Activated B cell treated with CpG ODN at 0.5 μM for 24 hours (primary cell): ENCODE results near the gene MAP4K2. TPM values are rescaled to one million over a fixed set of nuclear protein-coding genes. Genes with fewer than 3 reads are reported as not detected.
A peak's percentile ranks its signal among the peaks of the same experiment; 100 is the strongest.
"Not testable (repeated sequence)": the region's sequence is repeated elsewhere in the genome, so short reads cannot be mapped to it uniquely, and the experiment has no call there.

Source experiments
- ATAC-seq: fragments of 200-7000 bp; cut with Tn5 transposase; one replicate; pipeline ENCODE4 v1.10.0; 2021; ENCODE audit warnings: low read depth, mild to moderate bottlenecking, moderate library complexity
- CTCF ChIA-PET: fragments of 350-600 bp; sonication (Branson Sonifier 250); formaldehyde crosslinking; loops from one replicate; lab custom pipeline; 2021; ENCODE audit warnings: antibody characterized with exemption; lab: Charles Lee
- POLR2A ChIA-PET: fragments of 350-600 bp; sonication (Branson Sonifier 250); formaldehyde crosslinking; loops from one replicate; lab custom pipeline; 2021; ENCODE audit warnings: antibody characterized with exemption; lab: Charles Lee
- DNase-seq: peaks from one replicate; pipeline ENCODE4 v3.0.0; 2022
- H3K27ac Mint-ChIP-seq: one replicate; pipeline ENCODE4 v1.8.0; 2020; ENCODE audit warnings: mixed read lengths
- H3K27me3 Mint-ChIP-seq: one replicate; pipeline ENCODE4 v1.8.0; 2021; ENCODE audit warnings: mixed read lengths
- H3K36me3 Mint-ChIP-seq: one replicate; pipeline ENCODE4 v1.8.0; 2021; ENCODE audit warnings: low read depth, mixed read lengths
- H3K4me1 Mint-ChIP-seq: one replicate; pipeline ENCODE4 v1.8.0; 2021; ENCODE audit warnings: mixed read lengths
- H3K4me3 Mint-ChIP-seq: one replicate; pipeline ENCODE4 v1.8.0; 2020; ENCODE audit warnings: mild to moderate bottlenecking, mixed read lengths
- H3K9me3 Mint-ChIP-seq: one replicate; pipeline ENCODE4 v1.8.0; 2020; ENCODE audit warnings: mixed read lengths
- intact Hi-C: fragments of 100-400 bp; cut with micrococcal nuclease; formaldehyde crosslinking; loops from one replicate; pipeline ENCODE4 v1.15.1; 2024
- total RNA-seq: library from RNA; stranded (reverse); gene quantifications from 2 replicates; pipeline ENCODE4 v1.2.3, GENCODE V29; 2022
- TF ChIP-seq, protein P1 (sequence below): fragments of 200-600 bp; IDR thresholded peaks from one replicate; pipeline ENCODE4 v1.8.0; 2022; ENCODE audit warnings: antibody characterized with exemption, mild to moderate bottlenecking

The MAP4K2 gene
- total RNA-seq, 1 donor from 2014 or later: 73.6 TPM

GRCh38 chr11:64848826-64849597 lies 46.0 kb upstream of the MAP4K2 start:
- ChIA-PET POLR2A (interaction anchor here (0.6 to 27.6 kb wide), 22 partner anchors 8 to 273 kb away, joined by 3 to 1194 read pairs (median 6); partner anchors contain the start of genes ARL2, BATF2, EHD1 and FAU), CTCF (interaction anchor here (0.6 to 12.6 kb wide), 18 partner anchors 15 to 481 kb away, joined by 3 to 310 read pairs (median 6); partner anchors contain the start of genes ARL2, BATF2, CAPN1 and EHD1)
- peak; percentile 62 for DNase-seq
- peaks cover 75% of the 10 kb centered on the region for H3K4me1 Mint-ChIP-seq
- peak overlapping the region; percentile 74 for H3K4me3 Mint-ChIP-seq
- peaks cover 20% of the 10 kb centered on the region for H3K36me3 Mint-ChIP-seq
- peak overlapping the region; percentile 93 for H3K27ac Mint-ChIP-seq
- peak; percentile 21 for ATAC-seq
- intact Hi-C loops: loop anchor here (10.0 kb wide), 2 partner anchors 336 to 416 kb away; partner anchors contain the start of genes CAPN1 and POLA2
- no peaks in the 10 kb centered on the region for H3K9me3 Mint-ChIP-seq
- TF ChIP-seq, protein P1, sequence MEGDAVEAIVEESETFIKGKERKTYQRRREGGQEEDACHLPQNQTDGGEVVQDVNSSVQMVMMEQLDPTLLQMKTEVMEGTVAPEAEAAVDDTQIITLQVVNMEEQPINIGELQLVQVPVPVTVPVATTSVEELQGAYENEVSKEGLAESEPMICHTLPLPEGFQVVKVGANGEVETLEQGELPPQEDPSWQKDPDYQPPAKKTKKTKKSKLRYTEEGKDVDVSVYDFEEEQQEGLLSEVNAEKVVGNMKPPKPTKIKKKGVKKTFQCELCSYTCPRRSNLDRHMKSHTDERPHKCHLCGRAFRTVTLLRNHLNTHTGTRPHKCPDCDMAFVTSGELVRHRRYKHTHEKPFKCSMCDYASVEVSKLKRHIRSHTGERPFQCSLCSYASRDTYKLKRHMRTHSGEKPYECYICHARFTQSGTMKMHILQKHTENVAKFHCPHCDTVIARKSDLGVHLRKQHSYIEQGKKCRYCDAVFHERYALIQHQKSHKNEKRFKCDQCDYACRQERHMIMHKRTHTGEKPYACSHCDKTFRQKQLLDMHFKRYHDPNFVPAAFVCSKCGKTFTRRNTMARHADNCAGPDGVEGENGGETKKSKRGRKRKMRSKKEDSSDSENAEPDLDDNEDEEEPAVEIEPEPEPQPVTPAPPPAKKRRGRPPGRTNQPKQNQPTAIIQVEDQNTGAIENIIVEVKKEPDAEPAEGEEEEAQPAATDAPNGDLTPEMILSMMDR: no peak
- H3K27me3 Mint-ChIP-seq: no peaks in the 10 kb centered on the region

- TF ChIP-seq, protein P1: no peak
- peaks cover 13% of the 10 kb centered on the region for H3K36me3 Mint-ChIP-seq
- peak overlapping the region; percentile 93 for H3K27ac Mint-ChIP-seq
- ATAC-seq (no peak), DNase-seq (no peak)
- no peaks in the 10 kb centered on the region for H3K27me3 Mint-ChIP-seq
- H3K9me3 Mint-ChIP-seq: no peaks in the 10 kb centered on the region
- H3K4me1 Mint-ChIP-seq: peaks cover 74% of the 10 kb centered on the region
- peak overlapping the region; percentile 74 for H3K4me3 Mint-ChIP-seq
- intact Hi-C loops: loop anchor here (10.0 kb wide), 2 partner anchors 336 to 416 kb away; partner anchors contain the start of genes CAPN1 and POLA2
- ChIA-PET CTCF (interaction anchor here (0.5 to 12.6 kb wide), 25 partner anchors 16 to 505 kb away, joined by 3 to 310 read pairs (median 5); partner anchors contain the start of genes ARL2, BATF2, CAPN1 and EHD1), POLR2A (interaction anchor here (0.6 to 27.6 kb wide), 23 partner anchors 8 to 274 kb away, joined by 3 to 1194 read pairs (median 6); partner anchors contain the start of genes ARL2, BATF2, EHD1 and FAU)
Observed at GRCh38 chr11:64848214-64848825, 45.3 kb upstream of the MAP4K2 start.

GRCh38 chr11:64846998-64847666 lies 44.1 kb upstream of the MAP4K2 start:
- peak overlapping the region; percentile 61 for H3K27ac Mint-ChIP-seq
- TF ChIP-seq, protein P1: peak; percentile 46
- H3K36me3 Mint-ChIP-seq: peaks cover 1% of the 10 kb centered on the region
- DNase-seq: peak; percentile 90
- ATAC-seq: peak; percentile 21
- ChIA-PET CTCF (interaction anchor here (0.8 to 12.6 kb wide), 19 partner anchors 9 to 506 kb away, joined by 3 to 310 read pairs (median 8); partner anchors contain the start of genes ARL2, BATF2, EHD1 and MAP4K2), POLR2A (interaction anchor here (1.1 to 27.6 kb wide), 7 partner anchors 17 to 267 kb away, joined by 3 to 1194 read pairs (median 7); partner anchors contain the start of genes ARL2, EHD1, RASGRP2 and SF1)
- peaks cover 64% of the 10 kb centered on the region for H3K4me1 Mint-ChIP-seq
- no peaks in the 10 kb centered on the region for H3K9me3 Mint-ChIP-seq
- intact Hi-C loops: loop anchor here (1.0 to 10.0 kb wide), 9 partner anchors 41 to 418 kb away; partner anchors contain the start of genes ATG2A, CAPN1, POLA2 and ZNHIT2
- H3K4me3 Mint-ChIP-seq: no peak overlapping the region
- no peaks in the 10 kb centered on the region for H3K27me3 Mint-ChIP-seq

DNA sequence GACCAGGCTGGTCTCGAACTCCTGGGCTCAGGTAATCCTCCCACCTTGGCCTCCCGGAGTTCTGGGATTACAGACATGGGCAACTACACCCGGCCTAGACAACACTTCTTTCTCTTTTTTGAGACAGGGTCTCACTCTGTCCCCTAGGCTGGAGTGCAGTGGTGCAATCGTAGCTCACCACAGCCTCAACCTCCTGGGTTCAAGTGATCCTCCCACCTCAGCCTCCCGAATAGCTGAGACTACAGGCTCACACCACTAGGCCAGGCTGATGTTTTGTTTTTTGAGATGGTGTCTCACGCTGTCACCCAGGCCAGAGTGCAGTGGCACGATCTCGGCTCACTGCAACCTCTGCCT lies 42.7 kb upstream of the MAP4K2 start:
- not testable (repeated sequence) for H3K9me3 Mint-ChIP-seq, ATAC-seq, H3K27me3 Mint-ChIP-seq, H3K36me3 Mint-ChIP-seq, DNase-seq
- peaks cover 51% of the 10 kb centered on the region for H3K4me1 Mint-ChIP-seq
- H3K27ac Mint-ChIP-seq: peak overlapping the region; percentile 24
- intact Hi-C loops: loop anchor here (2.0 to 10.0 kb wide), 4 partner anchors 35 to 419 kb away; partner anchors contain the start of genes CAPN1, MEN1 and POLA2
- peak overlapping the region; percentile 78 for H3K4me3 Mint-ChIP-seq
- ChIA-PET CTCF (interaction anchor here (1.6 to 12.6 kb wide), 7 partner anchors 10 to 157 kb away, joined by 8 to 310 read pairs (median 16); partner anchors contain the start of genes EHD1 and RASGRP2), POLR2A (interaction anchor here (0.8 to 27.6 kb wide), 5 partner anchors 19 to 416 kb away, joined by 5 to 1194 read pairs (median 8); partner anchors contain the start of genes EHD1, POLA2, RASGRP2 and SF1)
